Sciatic nerve (tissue), 2 donors: ENCODE results near the gene SPHK1. TPM values are rescaled to one million over a fixed set of nuclear protein-coding genes. Genes with fewer than 3 reads are reported as not detected.
A peak's percentile ranks its signal among the peaks of the same experiment; 100 is the strongest.

Source experiments
- ATAC-seq: fragments of 200-7000 bp; cut with Tn5 transposase; one replicate; pipeline ENCODE4 v1.9.1; 2020; ENCODE audit warnings: mild to moderate bottlenecking, moderate library complexity
- DNase-seq: peaks from one replicate; pipeline ENCODE4 v3.0.0-alpha.2; 2020; ENCODE audit warnings: low spot score
- intact Hi-C: fragments of 100-400 bp; cut with DNase I; formaldehyde crosslinking; loops from one replicate; pipeline ENCODE4 v1.14.2; 2022
- total RNA-seq: library from RNA; stranded (reverse); fragmentation: NEBNext Ultra II Directional; extraction: Animal tissue kit (Norgen Biotek cat#: 25700); gene quantifications from one replicate; pipeline ENCODE4 v1.2.1, GENCODE V29; 2021
- donor health status: DM: no; HTN: no; CAD: no.
- donor health status: DM: no; HTN: no; CAD: no.

SPHK1 gene
- total RNA-seq, 1 donor from 2014 or later: 19.4 TPM

DNA sequence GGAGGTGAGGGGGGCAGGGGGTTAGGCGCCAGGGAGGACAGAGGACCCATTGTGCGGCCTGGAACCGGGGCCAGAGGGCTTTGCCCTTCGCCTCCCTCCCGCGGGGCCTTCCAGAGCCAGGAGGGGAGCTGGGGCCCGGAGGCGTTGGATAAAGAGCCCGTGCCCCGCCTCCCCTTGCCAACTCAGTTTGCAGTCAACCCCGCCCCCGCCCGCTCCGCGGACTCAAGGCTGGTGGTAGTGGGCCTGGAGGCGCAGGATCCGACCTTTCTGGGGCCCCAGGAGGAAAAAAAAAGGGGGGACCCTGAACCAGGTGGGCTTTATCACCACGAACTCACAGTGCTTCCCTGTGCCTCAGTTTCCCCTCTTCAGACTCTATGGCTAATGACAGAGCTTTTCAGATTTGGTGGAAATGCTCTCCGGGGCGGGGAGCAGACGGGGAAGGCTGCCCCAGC lies 2.0 kb upstream of the SPHK1 start:
- intact Hi-C loops: no loop called here
- DNase-seq (peak; percentile 84), ATAC-seq (peak; percentile 24)

DNA sequence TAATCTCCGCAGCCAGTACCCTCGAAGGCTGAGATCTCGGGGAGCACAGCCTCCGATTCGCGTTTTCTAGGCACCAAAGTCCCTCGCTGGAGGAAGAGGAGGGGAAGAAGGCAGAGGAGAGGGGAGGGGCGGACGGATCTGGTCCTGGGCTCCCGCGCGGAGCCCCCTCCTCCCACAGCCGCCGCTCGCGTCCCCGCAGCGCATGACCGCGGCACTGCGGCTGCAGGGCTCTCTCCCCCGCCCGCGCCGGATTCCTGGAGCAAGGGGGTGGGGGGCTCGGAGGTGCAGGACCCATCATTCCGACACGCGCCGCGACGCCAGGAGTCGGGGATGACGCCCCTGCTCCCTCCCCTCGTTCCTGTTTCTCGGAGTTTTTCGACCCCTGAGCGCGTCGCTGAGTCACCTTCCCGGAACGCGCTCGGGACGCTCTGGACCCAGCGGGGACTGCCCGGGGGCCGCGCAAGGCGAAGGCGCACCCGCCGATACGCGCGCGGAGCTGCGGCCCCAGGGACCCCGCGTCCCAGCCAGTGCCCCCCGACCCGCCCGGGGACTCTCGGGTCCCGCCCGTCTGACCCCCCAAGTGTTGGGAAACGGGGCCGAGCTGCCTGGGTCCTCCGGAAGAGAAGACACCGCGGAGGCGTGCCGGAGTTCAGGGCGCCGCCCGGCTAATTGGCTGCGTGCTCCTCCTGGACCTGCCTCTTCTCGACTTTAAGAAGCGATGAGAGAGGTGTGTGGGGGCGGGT lies 1.4 kb upstream of the SPHK1 start:
- ATAC-seq (peak; percentile 13), DNase-seq (no peak)
- intact Hi-C loops: no loop called here

GRCh38 chr17:76383546-76384221 lies 725 bp upstream of the SPHK1 start:
- peak; percentile 11 for ATAC-seq
- DNase-seq: no peak
- intact Hi-C loops: no loop called here

DNA sequence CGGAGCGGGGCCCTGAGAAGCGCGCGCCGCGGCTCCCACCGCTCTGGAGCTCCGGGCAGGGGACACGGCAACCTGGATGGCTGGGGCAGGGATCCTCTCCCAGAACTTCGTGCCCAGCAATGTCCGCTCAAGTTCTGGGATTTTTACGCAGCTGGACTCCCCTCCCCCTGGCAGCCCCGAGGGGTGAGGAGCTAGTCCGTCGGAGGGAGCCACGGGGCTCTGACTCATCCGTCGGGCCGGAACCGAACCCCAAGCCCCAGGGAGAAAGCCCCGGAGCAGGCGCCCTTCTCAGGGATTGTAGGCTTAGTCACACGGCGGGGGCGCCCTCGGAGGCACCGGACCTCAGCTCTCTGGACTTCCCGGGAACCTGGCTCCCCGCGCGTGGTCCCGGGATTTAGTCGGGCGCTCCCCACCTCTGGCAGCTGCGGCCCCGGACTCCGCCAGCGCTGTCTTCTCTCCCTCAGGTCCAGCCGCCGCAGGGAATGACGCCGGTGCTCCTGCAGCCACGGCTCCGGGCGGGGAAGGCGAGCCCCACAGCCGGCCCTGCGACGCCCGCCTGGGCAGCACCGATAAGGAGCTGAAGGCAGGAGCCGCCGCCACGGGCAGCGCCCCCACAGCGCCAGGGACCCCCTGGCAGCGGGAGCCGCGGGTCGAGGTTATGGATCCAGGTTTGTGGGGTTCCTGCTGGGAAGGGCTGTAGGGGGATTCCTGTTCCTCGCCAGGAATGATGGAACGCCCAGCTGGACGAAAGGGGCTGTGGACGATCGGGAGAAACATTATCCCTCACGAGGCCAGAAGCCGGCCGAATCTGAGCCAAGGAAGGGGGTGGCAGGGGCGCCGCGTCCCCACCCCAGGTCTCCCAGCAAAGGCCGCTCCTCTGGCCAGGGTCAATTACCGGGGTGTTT lies 830 bp downstream of the SPHK1 start:
- DNase-seq (peak; percentile 76), ATAC-seq (peak; percentile 4)
- intact Hi-C loops: no loop called here

- DNase-seq (peak; percentile 90), ATAC-seq (peak; percentile 55)
- intact Hi-C loops: no loop called here
These were observed 1.7 kb downstream of the SPHK1 start for GRCh38 chr17:76385892-76386786.

DNA sequence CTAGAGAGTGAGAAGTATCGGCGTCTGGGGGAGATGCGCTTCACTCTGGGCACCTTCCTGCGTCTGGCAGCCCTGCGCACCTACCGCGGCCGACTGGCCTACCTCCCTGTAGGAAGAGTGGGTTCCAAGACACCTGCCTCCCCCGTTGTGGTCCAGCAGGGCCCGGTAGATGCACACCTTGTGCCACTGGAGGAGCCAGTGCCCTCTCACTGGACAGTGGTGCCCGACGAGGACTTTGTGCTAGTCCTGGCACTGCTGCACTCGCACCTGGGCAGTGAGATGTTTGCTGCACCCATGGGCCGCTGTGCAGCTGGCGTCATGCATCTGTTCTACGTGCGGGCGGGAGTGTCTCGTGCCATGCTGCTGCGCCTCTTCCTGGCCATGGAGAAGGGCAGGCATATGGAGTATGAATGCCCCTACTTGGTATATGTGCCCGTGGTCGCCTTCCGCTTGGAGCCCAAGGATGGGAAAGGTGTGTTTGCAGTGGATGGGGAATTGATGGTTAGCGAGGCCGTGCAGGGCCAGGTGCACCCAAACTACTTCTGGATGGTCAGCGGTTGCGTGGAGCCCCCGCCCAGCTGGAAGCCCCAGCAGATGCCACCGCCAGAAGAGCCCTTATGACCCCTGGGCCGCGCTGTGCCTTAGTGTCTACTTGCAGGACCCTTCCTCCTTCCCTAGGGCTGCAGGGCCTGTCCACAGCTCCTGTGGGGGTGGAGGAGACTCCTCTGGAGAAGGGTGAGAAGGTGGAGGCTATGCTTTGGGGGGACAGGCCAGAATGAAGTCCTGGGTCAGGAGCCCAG lies 2.8 kb downstream of the SPHK1 start:
- no peak for DNase-seq
- ATAC-seq: no peak
- intact Hi-C loops: no loop called here

DNA sequence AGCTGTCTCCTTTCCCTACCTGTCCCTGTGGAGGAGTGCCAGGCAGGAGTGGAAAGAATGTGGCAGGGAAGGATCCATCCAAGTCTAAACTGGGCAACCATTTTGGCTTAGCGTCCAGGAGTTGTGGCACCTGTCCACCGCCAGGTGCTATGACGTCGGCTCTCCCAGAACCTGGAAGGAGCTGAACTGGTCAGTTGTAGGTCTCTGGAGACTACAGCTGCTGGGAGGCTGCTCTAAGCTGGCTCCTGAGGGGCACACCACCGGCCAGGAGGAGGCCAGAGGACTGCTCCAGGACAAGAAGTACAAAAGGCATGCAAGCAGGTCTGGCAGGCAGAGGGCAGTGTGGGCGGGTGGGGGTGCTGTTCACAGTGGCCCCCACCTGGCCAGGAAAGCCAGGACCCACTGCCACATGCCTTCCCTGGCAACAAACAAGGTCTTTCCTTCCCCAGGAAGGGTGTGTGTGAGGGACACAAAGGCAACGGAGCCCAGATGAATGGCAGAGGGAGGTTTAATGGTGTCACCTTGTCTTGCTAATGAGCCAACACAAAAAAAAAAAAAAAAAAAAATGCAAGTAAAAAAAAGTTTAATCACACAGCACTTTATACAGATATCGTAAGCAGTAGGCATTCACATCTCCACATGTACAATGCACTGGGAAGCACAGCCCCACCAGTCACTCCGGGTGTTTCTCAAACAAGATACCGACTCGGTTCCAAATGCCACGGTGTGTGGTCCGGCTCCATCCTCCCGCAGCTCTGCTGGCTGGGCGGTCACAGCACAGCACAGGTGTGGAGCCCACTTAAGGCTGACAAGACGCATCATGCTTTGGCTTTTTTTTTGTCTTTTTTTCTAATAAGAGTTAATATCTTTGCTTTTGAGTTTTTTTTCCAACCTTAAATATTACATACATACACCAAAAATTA lies 4.8 kb downstream of the SPHK1 start:
- no peak for ATAC-seq
- DNase-seq: no peak
- intact Hi-C loops: no loop called here

DNA sequence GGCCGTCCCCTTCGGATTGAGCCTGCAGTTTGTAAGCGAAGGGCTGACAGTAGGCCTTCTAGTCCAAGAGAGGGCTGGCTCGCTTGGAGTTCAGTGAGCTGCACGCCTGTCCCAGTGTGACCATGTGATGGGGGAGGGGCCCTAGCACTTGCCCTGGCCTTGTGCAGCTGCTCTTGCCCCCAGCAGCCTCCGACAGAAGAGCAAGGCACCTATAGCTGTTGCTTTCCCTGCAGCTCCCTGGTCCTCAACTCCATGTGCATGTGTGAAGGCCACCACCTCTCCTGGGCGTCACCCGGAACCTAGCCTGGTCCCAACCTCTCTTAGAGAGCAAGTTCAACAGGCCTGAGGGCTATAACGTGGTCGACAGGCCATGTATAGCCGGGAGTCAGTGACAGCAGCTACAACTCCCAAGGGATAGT lies 5.6 kb downstream of the SPHK1 start:
- intact Hi-C loops: no loop called here
- no peak for ATAC-seq

DNA sequence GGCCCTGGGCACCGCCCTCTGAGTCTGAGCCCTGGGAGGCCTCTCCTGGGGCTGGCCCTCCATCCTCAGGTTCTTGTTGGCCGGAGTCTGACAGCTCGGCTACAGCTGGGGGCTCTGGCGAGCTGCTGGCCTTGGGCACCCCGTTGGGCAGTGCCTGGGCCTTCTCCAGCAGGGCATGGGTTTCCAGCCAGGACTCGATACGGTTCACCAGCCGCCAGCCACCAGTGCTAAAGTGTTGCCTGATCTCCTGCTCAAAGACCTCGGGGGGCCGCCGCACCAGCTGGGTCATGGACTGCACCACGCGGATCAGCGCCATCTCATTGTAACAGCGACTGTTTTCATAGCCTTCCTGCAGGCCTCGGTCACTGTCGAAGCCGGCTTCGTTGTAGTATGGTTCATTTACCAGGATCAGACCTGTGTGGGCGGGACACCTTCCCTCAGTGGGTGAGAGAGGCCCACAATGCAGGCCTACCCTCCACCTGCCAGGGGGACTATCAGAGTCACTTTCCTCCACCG lies 6.8 kb downstream of the SPHK1 start:
- DNase-seq (no peak), ATAC-seq (no peak)
- intact Hi-C loops: no loop called here

More for the DNA sequence above, 5.6 kb downstream of the SPHK1 start:
- no peak for DNase-seq

DNA sequence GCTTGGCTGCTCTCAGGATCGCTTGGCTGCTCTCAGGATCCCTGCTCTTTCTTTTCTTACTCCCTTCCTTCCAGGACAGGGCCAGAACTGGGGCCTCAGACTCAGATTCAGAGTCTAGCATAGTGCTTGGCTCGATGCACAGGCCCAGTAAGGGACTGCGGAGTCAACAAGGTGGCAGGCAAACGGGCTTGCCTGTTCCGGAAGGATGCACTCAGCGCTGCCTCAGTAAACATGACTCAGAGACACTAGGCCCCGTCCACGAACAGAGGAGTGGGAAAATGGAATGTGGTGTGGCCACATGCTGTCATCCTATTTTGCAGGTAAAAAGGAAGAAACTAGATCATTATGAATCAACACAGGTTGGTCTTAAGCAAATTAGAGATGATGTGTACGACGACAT lies 9.8 kb downstream of the SPHK1 start:
- ATAC-seq (no peak), DNase-seq (no peak)
- intact Hi-C loops: no loop called here

DNA sequence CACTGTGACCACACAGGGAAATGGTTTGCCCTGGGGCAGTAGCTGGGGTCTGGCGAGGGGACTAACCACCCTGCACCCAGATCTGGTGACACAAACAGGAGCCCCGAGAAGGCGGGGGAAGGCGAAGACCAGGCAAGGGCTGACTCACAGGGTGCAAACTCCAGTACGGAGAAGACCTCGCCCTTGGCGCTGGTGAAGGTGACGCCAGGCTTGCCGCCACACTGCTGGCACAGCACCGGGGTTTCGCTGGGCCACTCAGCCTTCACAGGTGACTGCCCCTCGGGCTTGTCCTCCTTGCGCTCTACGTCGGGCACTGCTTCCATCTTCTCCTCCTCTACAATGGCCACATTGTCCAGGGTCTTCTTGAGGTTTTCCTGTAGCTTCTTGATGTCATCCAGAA lies 11.6 kb downstream of the SPHK1 start:
- ATAC-seq: no peak
- DNase-seq: no peak
- intact Hi-C loops: no loop called here

DNA sequence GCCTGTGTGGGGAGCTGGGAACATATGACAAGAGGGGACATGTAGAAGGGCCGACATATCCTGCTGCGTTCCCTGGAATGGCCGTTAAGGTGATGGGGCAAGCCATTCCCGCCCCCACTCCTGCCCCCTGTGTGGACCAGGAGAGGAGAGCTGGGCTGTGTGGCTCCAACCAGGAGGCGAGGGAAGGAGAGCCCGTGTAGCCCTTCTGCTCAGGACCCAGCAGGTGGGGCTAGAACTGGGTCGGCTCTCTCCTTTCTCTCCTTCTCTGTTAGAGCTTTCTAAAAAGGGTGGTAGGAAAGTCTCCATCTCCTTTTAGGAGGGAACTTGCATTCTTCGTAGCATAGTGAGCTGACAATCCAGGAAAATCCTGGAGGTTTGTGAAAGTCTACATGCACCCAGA lies 12.8 kb downstream of the SPHK1 start:
- DNase-seq (no peak), ATAC-seq (no peak)
- intact Hi-C loops: loop anchor here (1.0 kb wide), 1 partner anchor 95 kb away; no protein-coding TSS in a partner anchor

DNA sequence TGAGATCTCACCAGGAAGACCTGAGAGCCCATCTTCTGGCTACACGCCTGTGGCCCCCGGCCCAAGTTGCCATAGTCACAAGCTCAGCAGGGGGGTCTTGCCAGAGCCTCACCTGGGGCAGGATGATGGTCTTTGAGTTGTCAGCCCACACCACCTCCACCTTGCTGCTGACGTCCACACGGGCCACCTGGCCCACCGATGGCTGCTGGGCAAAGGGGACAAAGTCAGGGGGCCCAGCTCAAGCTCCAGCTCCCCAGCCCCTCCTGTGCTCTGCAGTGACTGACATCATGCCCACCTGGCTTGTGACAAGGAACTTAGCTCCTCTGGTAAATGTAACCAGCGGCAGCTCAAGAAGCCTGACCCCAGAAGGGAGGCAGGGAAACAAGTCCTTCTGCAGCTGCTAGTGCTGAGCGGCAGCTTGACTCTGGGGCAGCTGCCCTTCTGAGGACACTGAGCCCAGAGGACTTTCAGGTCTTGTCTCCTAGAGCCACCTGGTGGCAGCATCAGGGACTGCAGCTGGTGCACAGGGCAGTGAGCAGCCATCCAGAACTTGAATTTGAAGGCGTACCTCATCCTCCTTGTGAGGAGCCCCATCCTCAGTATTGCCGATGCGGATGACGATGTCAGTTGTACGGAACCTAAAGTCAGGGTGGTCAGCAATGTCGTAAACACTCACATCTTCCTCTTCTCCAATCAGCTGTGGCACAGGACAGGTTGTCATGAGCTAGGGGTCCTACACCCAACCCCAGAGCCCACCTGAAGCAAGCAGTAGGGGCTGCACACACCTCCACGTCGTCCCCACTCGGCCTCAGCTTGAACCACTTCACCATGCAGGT lies 13.5 kb downstream of the SPHK1 start:
- DNase-seq (peak; percentile 95), ATAC-seq (peak; percentile 84)
- intact Hi-C loops: loop anchor here (1.0 kb wide), 1 partner anchor 96 kb away; no protein-coding TSS in a partner anchor

DNA sequence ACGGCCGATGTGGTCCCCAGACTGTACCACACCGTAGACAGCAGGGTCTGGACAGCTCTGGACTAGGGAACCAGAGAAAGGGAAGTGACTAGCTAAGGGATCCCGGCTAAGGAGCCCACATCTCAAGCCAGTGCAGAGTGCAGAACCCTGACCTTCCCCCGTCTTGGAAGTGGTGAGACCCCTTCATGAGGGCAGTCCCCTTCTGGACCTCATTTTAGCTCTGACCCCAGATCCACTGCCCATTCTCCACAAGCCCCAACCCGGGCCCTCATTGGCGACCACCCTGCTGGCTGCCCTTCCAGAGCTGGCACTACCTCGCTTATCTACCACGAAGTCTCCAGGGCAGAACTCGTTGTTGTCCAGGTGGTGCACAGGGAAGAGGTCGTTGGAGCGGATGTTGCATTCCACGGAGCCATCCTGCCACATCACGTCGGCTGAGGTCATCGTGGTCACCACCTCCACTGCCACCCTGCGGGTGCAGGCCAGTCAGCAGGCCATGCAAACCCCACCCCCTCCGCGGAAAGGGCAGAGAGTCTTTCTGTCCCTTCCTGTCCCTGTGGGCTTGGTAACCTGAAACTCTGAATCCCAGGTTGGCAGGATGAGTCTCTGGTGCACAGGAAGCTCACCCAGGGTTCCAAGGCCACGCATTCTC lies 14.2 kb downstream of the SPHK1 start:
- intact Hi-C loops: no loop called here
- no peak for DNase-seq
- peak; percentile 21 for ATAC-seq
